ENCODE results near the gene GPR65.

The GPR65 gene

GRCh38 chr14:88009486-88009885, 4.6 kb downstream of the GPR65 start:
- no peak overlapping the region for H3K9ac ChIP-seq (ENCODE audit: low read depth, low read length)
- ATAC-seq (ENCODE audit: insufficient read depth, low read depth) = no peak
- peaks cover 24% of the 10 kb centered on the region for H3K79me2 ChIP-seq (ENCODE audit: insufficient read depth, low read length)
- no peak overlapping the region for H3K4me3 ChIP-seq (ENCODE audit: low read depth in 1 of 2, low read length in 2 of 2)
- no peaks in the 10 kb centered on the region for H3K27me3 ChIP-seq (ENCODE audit: insufficient read depth, low read length, poor library complexity)
- H3K36me3 ChIP-seq (ENCODE audit: insufficient read depth, low read length) = no peaks in the 10 kb centered on the region
- no peaks in the 10 kb centered on the region for H3K9me3 ChIP-seq (ENCODE audit: insufficient read depth, low read length, severe bottlenecking)
- H3K27ac ChIP-seq (ENCODE audit: low read length) = no peak overlapping the region
- no peak overlapping the region for H2AFZ ChIP-seq (ENCODE audit: low read depth, low read length)
- H3K4me2 ChIP-seq (ENCODE audit: insufficient read depth, low read length) = no peak overlapping the region
- peaks cover 44% of the 10 kb centered on the region for H3K4me1 ChIP-seq (ENCODE audit: insufficient read depth, low read length)
- no peaks in the 10 kb centered on the region for H4K20me1 ChIP-seq (ENCODE audit: insufficient read depth, low read length)
- no peak for DNase-seq
- TF ChIP-seq CTCF (IDR thresholded peaks at IDR 0.05; ENCODE audit: borderline replicate concordance, extremely low read depth, low read length, poor library complexity, severe bottlenecking) (no peak), EZH2 (IDR thresholded peaks at IDR 0.05; ENCODE audit: borderline replicate concordance, low read depth, low read length, severe bottlenecking) (no peak)

GRCh38 chr14:88010331-88010730, 5.4 kb downstream of the GPR65 start:
- TF ChIP-seq EZH2 (IDR thresholded peaks at IDR 0.05; ENCODE audit: borderline replicate concordance, low read depth, low read length, severe bottlenecking) = no peak
- TF ChIP-seq CTCF (IDR thresholded peaks at IDR 0.05; ENCODE audit: borderline replicate concordance, extremely low read depth, low read length, poor library complexity, severe bottlenecking) = no peak
- peaks cover 35% of the 10 kb centered on the region for H3K4me1 ChIP-seq (ENCODE audit: insufficient read depth, low read length)

GRCh38 chr14:88012495-88012894, 7.6 kb downstream of the GPR65 start:
- no peaks in the 10 kb centered on the region for H3K27me3 ChIP-seq (ENCODE audit: insufficient read depth, low read length, poor library complexity)
- no peak for ATAC-seq (ENCODE audit: insufficient read depth, low read depth)
- H3K4me1 ChIP-seq (ENCODE audit: insufficient read depth, low read length) = peaks cover 15% of the 10 kb centered on the region

More at GRCh38 chr14:88010331-88010730, 5.4 kb downstream of the GPR65 start:
- no peak overlapping the region for H2AFZ ChIP-seq (ENCODE audit: low read depth, low read length)
- H4K20me1 ChIP-seq (ENCODE audit: insufficient read depth, low read length) = no peaks in the 10 kb centered on the region
- H3K27ac ChIP-seq (ENCODE audit: low read length) = no peak overlapping the region
- H3K36me3 ChIP-seq (ENCODE audit: insufficient read depth, low read length) = no peaks in the 10 kb centered on the region
- no peak overlapping the region for H3K4me3 ChIP-seq (ENCODE audit: low read depth in 1 of 2, low read length in 2 of 2)
- peaks cover 24% of the 10 kb centered on the region for H3K79me2 ChIP-seq (ENCODE audit: insufficient read depth, low read length)
- H3K9ac ChIP-seq (ENCODE audit: low read depth, low read length) = no peak overlapping the region
- H3K9me3 ChIP-seq (ENCODE audit: insufficient read depth, low read length, severe bottlenecking) = no peaks in the 10 kb centered on the region
- ATAC-seq (ENCODE audit: insufficient read depth, low read depth) (no peak), DNase-seq (no peak)
- H3K27me3 ChIP-seq (ENCODE audit: insufficient read depth, low read length, poor library complexity) = no peaks in the 10 kb centered on the region
- H3K4me2 ChIP-seq (ENCODE audit: insufficient read depth, low read length) = no peak overlapping the region

More at GRCh38 chr14:88012495-88012894, 7.6 kb downstream of the GPR65 start:
- TF ChIP-seq EZH2 (IDR thresholded peaks at IDR 0.05; ENCODE audit: borderline replicate concordance, low read depth, low read length, severe bottlenecking) (no peak), CTCF (IDR thresholded peaks at IDR 0.05; ENCODE audit: borderline replicate concordance, extremely low read depth, low read length, poor library complexity, severe bottlenecking) (no peak)
- no peak overlapping the region for H2AFZ ChIP-seq (ENCODE audit: low read depth, low read length)
- no peaks in the 10 kb centered on the region for H3K36me3 ChIP-seq (ENCODE audit: insufficient read depth, low read length)
- H3K9me3 ChIP-seq (ENCODE audit: insufficient read depth, low read length, severe bottlenecking) = no peaks in the 10 kb centered on the region
- peaks cover 19% of the 10 kb centered on the region for H3K79me2 ChIP-seq (ENCODE audit: insufficient read depth, low read length)
- H3K4me3 ChIP-seq (ENCODE audit: low read depth in 1 of 2, low read length in 2 of 2) = no peak overlapping the region
- DNase-seq = no peak
- no peaks in the 10 kb centered on the region for H4K20me1 ChIP-seq (ENCODE audit: insufficient read depth, low read length)
- no peak overlapping the region for H3K9ac ChIP-seq (ENCODE audit: low read depth, low read length)
- H3K4me2 ChIP-seq (ENCODE audit: insufficient read depth, low read length) = no peak overlapping the region
- H3K27ac ChIP-seq (ENCODE audit: low read length) = no peak overlapping the region

All from DND-41 (cell line).